Esophagus squamous epithelium (tissue), 5 donors: ENCODE data around the gene CIDEB. TPM values are rescaled to one million over a fixed set of nuclear protein-coding genes. Genes with fewer than 3 reads are reported as not detected.

Experiments
- DNase-seq: peaks from one replicate; lab custom pipeline; 2025; lab: John Stamatoyannopoulos, UW
- H3K27ac ChIP-seq, 4 donors: fragments of 200-600 bp; sonication (generic); one replicate each; pipeline ENCODE4 v1.5.1; 2016 to 2019; ENCODE audit warnings: mild to moderate bottlenecking in 1 of 4
- H3K27me3 ChIP-seq, 4 donors: fragments of 200-600 bp; sonication (generic); 1 replicate in 3 of 4; 2 replicates in 1 of 4; pipeline versions ENCODE4 v1.5.1 to v1.6.0; 2017 to 2021; ENCODE audit warnings: antibody characterized with exemption in 1 of 4
- H3K36me3 ChIP-seq, 3 donors: fragments of 200-600 bp; sonication (generic); one replicate each; pipeline ENCODE4 v1.5.1; 2016 to 2019
- H3K4me1 ChIP-seq, 3 donors: fragments of 200-600 bp; sonication (generic); one replicate each; pipeline ENCODE4 v1.5.1; 2017 to 2019
- H3K4me3 ChIP-seq, 4 donors: fragments of 200-600 bp; sonication (generic); 1 replicate in 3 of 4; 2 replicates in 1 of 4; pipeline ENCODE4 v1.5.1; 2016 to 2019; ENCODE audit warnings: mild to moderate bottlenecking in 2 of 4, moderate library complexity in 1 of 4
- H3K9me3 ChIP-seq, 3 donors: fragments of 200-600 bp; sonication (generic); one replicate each; pipeline ENCODE4 v1.5.1; 2016 to 2019
- CTCF ChIP-seq, 6 experiments: fragments of 450-650 bp in 4 of 6; fragments of 200-600 bp in 2 of 6; sonication (generic) in 2 of 6; IDR thresholded peaks; one replicate each; pipeline ENCODE4 v1.5.1; 2016 to 2019; ENCODE audit warnings: antibody characterized with exemption in 6 of 6, mild to moderate bottlenecking in 4 of 6, moderate library complexity in 4 of 6
- POLR2A ChIP-seq, 4 donors: fragments of 450-650 bp; IDR thresholded peaks; one replicate each; pipeline ENCODE4 v1.6.1; 2017; ENCODE audit warnings: antibody characterized with exemption in 4 of 4, mild to moderate bottlenecking in 4 of 4, moderate library complexity in 3 of 4
- WGBS, 2 donors: methylation state at CpG; one replicate each; pipeline ENCODE4 v1.1.5; 2018; 5-methylcytosine and 5-hydroxymethylcytosine counted together
- intact Hi-C: fragments of 100-400 bp; cut with DNase I; formaldehyde crosslinking; loops from one replicate; pipeline ENCODE4 v1.15.0; 2022
- total RNA-seq, 4 donors: library from RNA; depleted of rRNA; stranded (reverse); fragments of >200 nt; gene quantifications; one replicate each; pipeline ENCODE4 v1.1.0, GENCODE V29; 2016
- donor health status: DM: yes; HTN: yes; CAD: no.

Gene CIDEB
- total RNA-seq, 4 donors from 2014 or later = 18.3 to 41.4 (median 30.4) TPM

- Histone ChIP-seq H3K36me3 (peaks cover 0 to 1% (median 0%) of the 10 kb centered on the region in 3 donors), H3K27me3 (peaks cover 0 to 16% (median 0%) of the 10 kb centered on the region in 4 donors), H3K27ac (peak overlapping the region; percentile 92 to 97 (median 95)), H3K9me3 (no peaks in the 10 kb centered on the region), H3K4me1 (peaks cover 79 to 99% (median 91%) of the 10 kb centered on the region in 3 donors), H3K4me3 (peak overlapping the region in 2 of 4 donors; percentile 69 to 84)
- intact Hi-C loops = no loop called here
- no peak for DNase-seq
- 64 to 70% methylated on average over 7 to 9 of the region's 9 CpGs for WGBS, 2 donors
- TF ChIP-seq CTCF (IDR thresholded peaks at IDR 0.05) (no peak), POLR2A (IDR thresholded peaks at IDR 0.05) (peak in 1 of 4 donors; percentile 8)
Measured at GRCh38 chr14:24312736-24313507, 5.1 kb upstream of the CIDEB start.

- Histone ChIP-seq H3K27me3 (peaks cover 0 to 10% (median 0%) of the 10 kb centered on the region in 4 donors), H3K4me3 (peak overlapping the region; percentile 46 to 84 (median 62)), H3K9me3 (no peaks in the 10 kb centered on the region), H3K4me1 (peaks cover 81 to 97% (median 86%) of the 10 kb centered on the region in 3 donors), H3K36me3 (peaks cover 0 to 10% (median 0%) of the 10 kb centered on the region in 3 donors), H3K27ac (peak overlapping the region; percentile 92 to 97 (median 95))
- DNase-seq = no peak
- intact Hi-C loops = no loop called here
- TF ChIP-seq POLR2A (IDR thresholded peaks at IDR 0.05) (no peak), CTCF (IDR thresholded peaks at IDR 0.05) (peak in 2 of 6 experiments; percentile 8 to 29)
- 50 to 78% methylated on average over 1 of the region's 1 CpG for WGBS, 2 donors
Measured at GRCh38 chr14:24311837-24312615, 4.2 kb upstream of the CIDEB start.

- TF ChIP-seq CTCF (IDR thresholded peaks at IDR 0.05) (peak in 5 of 6 experiments; percentile 2 to 57 (median 34)), POLR2A (IDR thresholded peaks at IDR 0.05) (peak in 1 of 4 donors; percentile 54)
- WGBS, 2 donors = 0% methylated on average over 20 of the region's 99 CpGs; no CpG with 5 or more reads in 1 of the 2 donors
- H3K36me3 ChIP-seq = peaks cover 0 to 21% (median 5%) of the 10 kb centered on the region in 3 donors
Measured at GRCh38 chr14:24310646-24311604, 3.1 kb upstream of the CIDEB start, which contains the start of gene LTB4R. Gene LTB4R, plus strand, starts transcription at chr14:24311502. Its CDS starts 4,150 bp downstream, at chr14:24315652.

DNA sequence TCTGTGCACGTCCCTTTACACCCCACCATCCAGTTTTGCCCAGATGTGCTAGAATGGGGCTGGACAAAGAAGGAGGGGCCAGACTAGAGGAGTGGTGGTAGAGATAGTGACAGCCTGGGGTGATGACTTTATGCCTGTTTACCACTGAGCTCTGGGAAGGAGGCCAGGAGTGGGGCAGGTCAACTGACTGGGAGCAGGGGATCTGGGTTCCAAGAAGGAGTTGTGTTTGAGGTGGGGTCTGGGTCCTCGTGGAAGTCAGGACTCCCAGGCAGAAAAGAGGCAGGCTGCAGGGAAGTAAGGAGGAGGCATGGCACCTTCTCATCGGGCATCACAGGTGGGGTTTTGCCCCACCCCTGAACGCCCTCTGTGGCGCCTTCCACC lies 2.5 kb upstream of the CIDEB start:
- Histone ChIP-seq H3K9me3 (no peaks in the 10 kb centered on the region), H3K27me3 (no peaks in the 10 kb centered on the region), H3K4me1 (peaks cover 66 to 79% (median 68%) of the 10 kb centered on the region in 3 donors), H3K4me3 (peak overlapping the region; percentile 46 to 84 (median 62)), H3K36me3 (peaks cover 0 to 28% (median 12%) of the 10 kb centered on the region in 3 donors), H3K27ac (peak overlapping the region; percentile 92 to 97 (median 95))
- no peak for TF ChIP-seq POLR2A (IDR thresholded peaks at IDR 0.05)
- no peak for TF ChIP-seq CTCF (IDR thresholded peaks at IDR 0.05)
- 3 to 30% methylated on average over 2 to 3 of the region's 5 CpGs for WGBS, 2 donors
- no peak for DNase-seq
- intact Hi-C loops = no loop called here

More at GRCh38 chr14:24310646-24311604, 3.1 kb upstream of the CIDEB start, which contains the start of gene LTB4R:
- intact Hi-C loops = no loop called here
- Histone ChIP-seq H3K4me1 (peaks cover 71 to 86% (median 75%) of the 10 kb centered on the region in 3 donors), H3K27me3 (no peaks in the 10 kb centered on the region), H3K9me3 (no peaks in the 10 kb centered on the region), H3K27ac (peak within 1 kb of the TSS; percentile 92 to 97 (median 95)), H3K4me3 (peak within 1 kb of the TSS; percentile 46 to 84 (median 62))
- no peak for DNase-seq
